NCI-H2196 treated with DMSO at 0.1 percent for 48 hours (cell line): Measurements from ENCODE around the gene TBPL1.
"Not testable (repeated sequence)": the region's sequence is repeated elsewhere in the genome, so short reads cannot be mapped to it uniquely, and the experiment has no call there.

Experiments used
- DNase-seq: peaks from one replicate; lab custom pipeline; 2025; ENCODE audit not compliant: unreplicated experiment; lab: John Stamatoyannopoulos, UW

Gene TBPL1

GRCh38 chr6:133953634-133954415, 801 bp downstream of the TBPL1 start:
- no peak for DNase-seq

- no peak for DNase-seq
Measured at GRCh38 chr6:133954657-133955576, 1.9 kb downstream of the TBPL1 start.

GRCh38 chr6:133955582-133956415, 2.8 kb downstream of the TBPL1 start:
- DNase-seq, result no peak

GRCh38 chr6:133956416-133957049, 3.5 kb downstream of the TBPL1 start:
- DNase-seq, result no peak

GRCh38 chr6:133957227-133957626, 4.2 kb downstream of the TBPL1 start:
- DNase-seq, result no peak

- no peak for DNase-seq
Measured at GRCh38 chr6:133957780-133958242, 4.8 kb downstream of the TBPL1 start.

- DNase-seq, result no peak
Measured at GRCh38 chr6:133958791-133959190, 5.8 kb downstream of the TBPL1 start.

- DNase-seq, result no peak
Measured at GRCh38 chr6:133959667-133960368, 6.8 kb downstream of the TBPL1 start.

- no peak for DNase-seq
Measured at GRCh38 chr6:133961831-133962230, 8.8 kb downstream of the TBPL1 start.

- DNase-seq, result no peak
Measured at GRCh38 chr6:133964052-133964451, 11.0 kb downstream of the TBPL1 start.

GRCh38 chr6:133964702-133965101, 11.7 kb downstream of the TBPL1 start:
- no peak for DNase-seq

GRCh38 chr6:133965817-133966360, 12.9 kb downstream of the TBPL1 start:
- no peak for DNase-seq

GRCh38 chr6:133966654-133967329, 13.8 kb downstream of the TBPL1 start:
- no peak for DNase-seq

- no peak for DNase-seq
Measured at GRCh38 chr6:133967347-133967746, 14.3 kb downstream of the TBPL1 start.

GRCh38 chr6:133967835-133968234, 14.8 kb downstream of the TBPL1 start:
- not testable (repeated sequence) for DNase-seq

GRCh38 chr6:133969285-133969920, 16.4 kb downstream of the TBPL1 start:
- DNase-seq, result no peak

GRCh38 chr6:133969921-133970295, 16.9 kb downstream of the TBPL1 start:
- DNase-seq, result no peak

- no peak for DNase-seq
Measured at GRCh38 chr6:133971861-133972260, 18.8 kb downstream of the TBPL1 start.

- no peak for DNase-seq
Measured at GRCh38 chr6:133972388-133972787, 19.4 kb downstream of the TBPL1 start.
